IMR-90 (cell line): ENCODE measurements around the gene DOCK4. TPM values are rescaled to one million over a fixed set of nuclear protein-coding genes. Genes with fewer than 3 reads are reported as not detected.

Experiments used
- ATAC-seq: fragments of 200-7000 bp; cut with Tn5 transposase; 2 replicates; pipeline ENCODE4 v1.9.1; 2020; ENCODE audit warnings: low read depth, mild to moderate bottlenecking, moderate library complexity
- BruUV-seq: library from RNA; stranded (reverse); fragments of 400-500 nt; replicated peaks from 2 replicates; lab custom pipeline; 2021; lab: Mats Ljungman, UMichigan
- CTCF ChIA-PET: fragments of 300-600 bp; formaldehyde crosslinking; extraction: SDS; loops from one replicate; lab custom pipeline; 2021; ENCODE audit warnings: antibody characterized with exemption; lab: Yijun Ruan, JAX
- POLR2A ChIA-PET: fragments of 300-600 bp; sonication (Branson Sonifier 250); formaldehyde crosslinking; loops from one replicate; lab custom pipeline; 2022; ENCODE audit warnings: antibody characterized with exemption; ENCODE audit not compliant: unreplicated experiment; lab: Charles Lee
- DNase-seq: peaks from one replicate; pipeline ENCODE4 v3.0.0; 2013
- H2AFZ ChIP-seq: replicated peaks from 2 replicates; pipeline ENCODE3; 2013; ENCODE audit warnings: low read length, mild to moderate bottlenecking; ENCODE audit not compliant: poor library complexity
- H2AK5ac ChIP-seq: 2 replicates; pipeline ENCODE4 v1.6.1; 2013; ENCODE audit warnings: low read depth, low read length, inconsistent platforms
- H2AK9ac ChIP-seq: replicated peaks from 2 replicates; pipeline ENCODE3; 2013; ENCODE audit warnings: mild to moderate bottlenecking, low read depth, low read length, moderate library complexity; ENCODE audit not compliant: poor library complexity
- H2BK120ac ChIP-seq: 2 replicates; pipeline ENCODE4 v1.6.1; 2013; ENCODE audit warnings: low read depth, low read length, inconsistent platforms
- H2BK15ac ChIP-seq: 3 replicates; pipeline ENCODE4 v1.6.1; 2013; ENCODE audit warnings: low read depth, low read length, inconsistent platforms
- H2BK20ac ChIP-seq: 2 replicates; pipeline ENCODE4 v1.6.1; 2013; ENCODE audit warnings: low read depth, mild to moderate bottlenecking, inconsistent platforms, low read length, moderate library complexity
- H2BK5ac ChIP-seq: 2 replicates; pipeline ENCODE4 v1.6.1; 2013; ENCODE audit warnings: mild to moderate bottlenecking, low read depth, low read length, inconsistent platforms; ENCODE audit not compliant: poor library complexity, severe bottlenecking
- H3K14ac ChIP-seq: replicated peaks from 2 replicates; pipeline ENCODE4 v1.6.1; 2013; ENCODE audit warnings: low read depth, low read length, inconsistent platforms
- H3K18ac ChIP-seq: 2 replicates; pipeline ENCODE4 v1.6.1; 2013; ENCODE audit warnings: low read depth, low read length, control low read depth
- H3K23ac ChIP-seq: 2 replicates; pipeline ENCODE4 v1.6.1; 2013; ENCODE audit warnings: low read depth, low read length, inconsistent platforms
- H3K27ac ChIP-seq: 2 replicates; pipeline ENCODE4 v1.5.1; 2013; ENCODE audit warnings: mild to moderate bottlenecking, control low read depth, low read length; ENCODE audit not compliant: insufficient read depth
- H3K27me3 ChIP-seq: 2 replicates; pipeline ENCODE4 v1.6.1; 2013; ENCODE audit warnings: low read length; ENCODE audit not compliant: control insufficient read depth, insufficient read depth
- H3K36me3 ChIP-seq: 2 replicates; pipeline ENCODE4 v1.6.1; 2013; ENCODE audit warnings: low read length, mixed read lengths; ENCODE audit not compliant: control insufficient read depth, insufficient read depth
- H3K4ac ChIP-seq: 2 replicates; pipeline ENCODE4 v1.6.1; 2013; ENCODE audit warnings: low read depth, low read length, inconsistent platforms
- H3K4me1 ChIP-seq: 2 replicates; pipeline ENCODE4 v1.6.1; 2013; ENCODE audit warnings: low read length, mixed read lengths; ENCODE audit not compliant: control insufficient read depth, insufficient read depth
- H3K4me2 ChIP-seq: 2 replicates; pipeline ENCODE4 v1.6.1; 2013; ENCODE audit warnings: low read depth, mild to moderate bottlenecking, control low read depth, low read length, moderate library complexity
- H3K4me3 ChIP-seq: 2 replicates; pipeline ENCODE4 v1.5.1; 2013; ENCODE audit warnings: low read depth, mild to moderate bottlenecking, control low read depth, low read length, moderate library complexity; ENCODE audit not compliant: insufficient read depth
- H3K56ac ChIP-seq: 2 replicates; pipeline ENCODE4 v1.6.1; 2013; ENCODE audit warnings: low read length, inconsistent platforms; ENCODE audit not compliant: insufficient read depth; ENCODE audit errors: extremely low read depth
- H3K79me1 ChIP-seq, 2 experiments: 2 replicates each; pipeline ENCODE4 v1.6.1; 2013; ENCODE audit warnings: low read length in 2 of 2, inconsistent platforms in 1 of 2, low read depth in 1 of 2
- H3K9ac ChIP-seq: 2 replicates; pipeline ENCODE4 v1.6.1; 2013; ENCODE audit warnings: low read depth, low read length, control low read depth
- H3K9me1 ChIP-seq: 2 replicates; pipeline ENCODE4 v1.6.1; 2013; ENCODE audit warnings: low read length, inconsistent platforms; ENCODE audit not compliant: insufficient read depth
- H3K9me3 ChIP-seq: 2 replicates; pipeline ENCODE4 v1.6.1; 2013; ENCODE audit warnings: low read length; ENCODE audit not compliant: control insufficient read depth, insufficient read depth
- H4K20me1 ChIP-seq: 2 replicates; pipeline ENCODE4 v1.6.1; 2013; ENCODE audit warnings: low read length, inconsistent platforms; ENCODE audit not compliant: insufficient read depth
- H4K5ac ChIP-seq: 2 replicates; pipeline ENCODE4 v1.6.1; 2013; ENCODE audit warnings: mild to moderate bottlenecking, low read depth, low read length, control low read depth
- H4K8ac ChIP-seq, 2 experiments: 2 replicates each; pipeline ENCODE4 v1.6.1; 2013; ENCODE audit warnings: low read depth in 2 of 2, low read length in 2 of 2, control low read depth in 1 of 2, inconsistent platforms in 1 of 2
- H4K91ac ChIP-seq: 2 replicates; pipeline ENCODE4 v1.6.1; 2013; ENCODE audit warnings: low read depth, low read length, inconsistent platforms; ENCODE audit not compliant: insufficient read depth
- BHLHE40 ChIP-seq: fragments of 150-350 bp; IDR thresholded peaks from 2 replicates; pipeline ENCODE4 v1.6.1; 2016; ENCODE audit warnings: mild to moderate bottlenecking, low read depth, low read length
- CEBPB ChIP-seq: IDR thresholded peaks from 2 replicates; pipeline ENCODE4 v1.6.1; 2012; ENCODE audit warnings: low read depth, low read length, improper control_type of control experiment
- CHD1 ChIP-seq: IDR thresholded peaks from 2 replicates; pipeline ENCODE4 v1.6.1; 2012; ENCODE audit warnings: low read depth, low read length, improper control_type of control experiment
- ELK1 ChIP-seq: fragments of 150-350 bp; IDR thresholded peaks from 2 replicates; pipeline ENCODE4 v1.6.1; 2016; ENCODE audit warnings: low read depth, mild to moderate bottlenecking, low read length, moderate library complexity, borderline replicate concordance
- FOS ChIP-seq: fragments of 150-350 bp; IDR thresholded peaks from 2 replicates; pipeline ENCODE4 v1.6.1; 2016; ENCODE audit warnings: low read depth, low read length
- MAFK ChIP-seq: IDR thresholded peaks from 2 replicates; pipeline ENCODE4 v1.6.1; 2012; ENCODE audit warnings: low read depth, low read length, improper control_type of control experiment
- MAZ ChIP-seq: IDR thresholded peaks from 2 replicates; pipeline ENCODE4 v1.6.1; 2012; ENCODE audit warnings: low read depth, mild to moderate bottlenecking, low read length, improper control_type of control experiment, moderate library complexity, borderline replicate concordance
- MXI1 ChIP-seq: IDR thresholded peaks from 2 replicates; pipeline ENCODE4 v1.6.1; 2012; ENCODE audit warnings: low read depth, mild to moderate bottlenecking, low read length, moderate library complexity, borderline replicate concordance
- NFE2L2 ChIP-seq: fragments of 150-350 bp; IDR thresholded peaks from 2 replicates; pipeline ENCODE4 v1.6.1; 2016; ENCODE audit warnings: low read depth, mild to moderate bottlenecking, low read length
- POLR2A ChIP-seq: IDR thresholded peaks from 2 replicates; pipeline ENCODE4 v1.6.1; 2012; ENCODE audit warnings: mild to moderate bottlenecking, low read depth, low read length
- RAD21 ChIP-seq: IDR thresholded peaks from 2 replicates; pipeline ENCODE4 v1.6.1; 2012; ENCODE audit warnings: low read length, improper control_type of control experiment
- RCOR1 ChIP-seq: IDR thresholded peaks from 2 replicates; pipeline ENCODE4 v1.6.1; 2012; ENCODE audit warnings: mild to moderate bottlenecking, low read length, improper control_type of control experiment; ENCODE audit not compliant: insufficient replicate concordance
- RFX5 ChIP-seq: IDR thresholded peaks from 2 replicates; pipeline ENCODE4 v1.8.0; 2012; ENCODE audit warnings: low read depth, mild to moderate bottlenecking, low read length, moderate library complexity
- SMC3 ChIP-seq: fragments of 150-350 bp; IDR thresholded peaks from 2 replicates; pipeline ENCODE4 v1.6.1; 2016; ENCODE audit warnings: low read depth, mild to moderate bottlenecking, antibody characterized with exemption, low read length, moderate library complexity
- USF2 ChIP-seq: fragments of 150-350 bp; IDR thresholded peaks from 2 replicates; pipeline ENCODE4 v1.6.1; 2017; ENCODE audit warnings: mild to moderate bottlenecking, antibody characterized with exemption, low read length, low read depth
- WGBS, 2 experiments: methylation state at CpG; one replicate each; pipeline versions ENCODE4 v1.1.5 to v1.1.7; 2013; ENCODE audit warnings: missing lambda C conversion rate in 2 of 2; ENCODE audit not compliant: insufficient read length in 1 of 2; ENCODE audit errors: extremely low coverage in 2 of 2; 5-methylcytosine and 5-hydroxymethylcytosine counted together
- dilution Hi-C: fragments of 300-500 bp; cut with HindIII; formaldehyde crosslinking; loops from one replicate; pipeline ENCODE4 v1.14.3; 2018; ENCODE audit warnings: low sequenced_read_pairs; ENCODE audit not compliant: unreplicated experiment
- in situ Hi-C: fragments of 300-500 bp; cut with MboI; formaldehyde crosslinking; loops from 3 replicates; pipeline ENCODE4 v1.14.3; 2019; ENCODE audit warnings: low sequenced_read_pairs, inconsistent platforms, mixed read lengths
- intact Hi-C: fragments of 100-400 bp; cut with micrococcal nuclease; formaldehyde crosslinking; loops from 2 replicates; pipeline ENCODE4 v1.10.0; 2022
- polyA plus RNA-seq, 3 experiments: library from polyadenylated mRNA; depleted of rRNA; stranded (reverse); fragments of >200 nt; gene quantifications; 2 replicates each; pipeline ENCODE4 v1.2.3, GENCODE V29; 2012; ENCODE audit warnings: low replicate concordance in 1 of 3
- total RNA-seq: library from RNA; depleted of rRNA; stranded (reverse); fragments of >200 nt; gene quantifications from 2 replicates; pipeline ENCODE4 v1.2.3, GENCODE V29; 2012
- TF ChIP-seq, protein P1 (sequence below): conservative IDR thresholded peaks from 2 replicates; pipeline ENCODE4 v1.5.1; 2012; ENCODE audit warnings: mild to moderate bottlenecking, low read depth, low read length, improper control_type of control experiment

The DOCK4 gene
- total and polyA plus RNA-seq, 2 of the 4 experiments (the other 2 are of a cell fraction), result 4.4 to 12.2 TPM

GRCh38 chr7:111845853-111846252 is 360.3 kb downstream of the DOCK4 start:
- in situ Hi-C loops (no loop called here), dilution Hi-C loops (no loop called here), intact Hi-C loops (no loop called here)
- H3K14ac ChIP-seq, result no peak overlapping the region
- no peak overlapping the region for H3K27ac ChIP-seq
- H2AK9ac ChIP-seq, result no peak overlapping the region
- H3K4ac ChIP-seq, result no peak overlapping the region
- no TSS peak for BruUV-seq
- no peaks in the 10 kb centered on the region for H3K9me1 ChIP-seq
- no peak for ATAC-seq
- no peaks in the 10 kb centered on the region for H3K4me1 ChIP-seq
- no peak for TF ChIP-seq USF2
- no peak for TF ChIP-seq POLR2A
- TF ChIP-seq RFX5, result no peak
- TF ChIP-seq CEBPB, result no peak
- TF ChIP-seq RCOR1, result no peak
- no peak for TF ChIP-seq FOS
- no peak for TF ChIP-seq MAFK
- no peak for TF ChIP-seq RAD21
- TF ChIP-seq, protein P1, sequence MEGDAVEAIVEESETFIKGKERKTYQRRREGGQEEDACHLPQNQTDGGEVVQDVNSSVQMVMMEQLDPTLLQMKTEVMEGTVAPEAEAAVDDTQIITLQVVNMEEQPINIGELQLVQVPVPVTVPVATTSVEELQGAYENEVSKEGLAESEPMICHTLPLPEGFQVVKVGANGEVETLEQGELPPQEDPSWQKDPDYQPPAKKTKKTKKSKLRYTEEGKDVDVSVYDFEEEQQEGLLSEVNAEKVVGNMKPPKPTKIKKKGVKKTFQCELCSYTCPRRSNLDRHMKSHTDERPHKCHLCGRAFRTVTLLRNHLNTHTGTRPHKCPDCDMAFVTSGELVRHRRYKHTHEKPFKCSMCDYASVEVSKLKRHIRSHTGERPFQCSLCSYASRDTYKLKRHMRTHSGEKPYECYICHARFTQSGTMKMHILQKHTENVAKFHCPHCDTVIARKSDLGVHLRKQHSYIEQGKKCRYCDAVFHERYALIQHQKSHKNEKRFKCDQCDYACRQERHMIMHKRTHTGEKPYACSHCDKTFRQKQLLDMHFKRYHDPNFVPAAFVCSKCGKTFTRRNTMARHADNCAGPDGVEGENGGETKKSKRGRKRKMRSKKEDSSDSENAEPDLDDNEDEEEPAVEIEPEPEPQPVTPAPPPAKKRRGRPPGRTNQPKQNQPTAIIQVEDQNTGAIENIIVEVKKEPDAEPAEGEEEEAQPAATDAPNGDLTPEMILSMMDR, result no peak
- TF ChIP-seq CHD1, result no peak
- TF ChIP-seq ELK1, result no peak
- TF ChIP-seq NFE2L2, result no peak
- no peak for TF ChIP-seq MXI1
- no peak for TF ChIP-seq MAZ
- no peak for TF ChIP-seq BHLHE40
- no peak for TF ChIP-seq SMC3
- no peak overlapping the region for H4K5ac ChIP-seq
- no peak overlapping the region for H3K56ac ChIP-seq
- no peak overlapping the region for H3K9ac ChIP-seq
- no peak overlapping the region for H3K18ac ChIP-seq
- ChIA-PET POLR2A (no interaction called here), CTCF (no interaction called here)
- no CpG with 5 or more reads among the region's 4 CpGs for WGBS, 2 experiments
- no peak overlapping the region for H2AK5ac ChIP-seq
- no peak overlapping the region for H4K91ac ChIP-seq
- H2AFZ ChIP-seq, result no peak overlapping the region
- H2BK5ac ChIP-seq, result no peak overlapping the region
- no peak overlapping the region for H2BK120ac ChIP-seq
- no peak overlapping the region for H3K4me2 ChIP-seq
- DNase-seq, result no peak
- no peak overlapping the region for H3K23ac ChIP-seq
- H3K79me1 ChIP-seq, result no peaks in the 10 kb centered on the region; a peak in 1 of 4 replicates
- H2BK15ac ChIP-seq, result no peak overlapping the region
- no peak overlapping the region for H2BK20ac ChIP-seq
- H3K9me3 ChIP-seq, result 0 out of 2 replicates have a peak, but pooled peaks cover 3% of the 10 kb centered on the region
- H3K4me3 ChIP-seq, result no peak overlapping the region
- H4K20me1 ChIP-seq, result no peaks in the 10 kb centered on the region
- no peak overlapping the region for H4K8ac ChIP-seq
- no peaks in the 10 kb centered on the region for H3K27me3 ChIP-seq
- peaks cover 15% of the 10 kb centered on the region for H3K36me3 ChIP-seq
